ENCODE measurements around the gene IFT80. TPM values are rescaled to one million over a fixed set of nuclear protein-coding genes. Genes with fewer than 3 reads are reported as not detected.

Gene IFT80
- total and polyA plus RNA-seq, 2 experiments from 2014 or later: 14.1 to 33.0 TPM

- no peak for TF ChIP-seq REST (IDR thresholded peaks at IDR 0.05; ENCODE audit: unreplicated experiment)
- no peak for TF ChIP-seq ZNF114 (CRISPR knock-in tag; IDR thresholded peaks at IDR 0.05)
- TF ChIP-seq ETS1 (IDR thresholded peaks at IDR 0.05): no peak
- TF ChIP-seq POLR2AphosphoS5 (IDR thresholded peaks at IDR 0.05; ENCODE audit: low read depth): no peak
These were observed 14.2 kb downstream of the IFT80 start (continued) for GRCh38 chr3:160384639-160385318.

GRCh38 chr3:160381470-160381869 is 17.6 kb downstream of the IFT80 start:
- ATAC-seq (no peak), DNase-seq (ENCODE audit: low spot score) (no peak)
- Histone ChIP-seq H3K4me3 (no peak overlapping the region), H3K27ac (ENCODE audit: low read depth) (no peak overlapping the region), H3K27me3 (ENCODE audit: insufficient read depth) (no peaks in the 10 kb centered on the region), H3K36me3 (ENCODE audit: insufficient read depth) (no peaks in the 10 kb centered on the region), H2AFZ (no peak overlapping the region), H3K79me2 (replicated peaks; ENCODE audit: insufficient read depth) (peaks cover 27% of the 10 kb centered on the region), H3K9me2 (ENCODE audit: insufficient read depth) (no peaks in the 10 kb centered on the region), H3K4me1 (ENCODE audit: insufficient read depth) (peaks cover 26% of the 10 kb centered on the region; the same call in 1 of the 2 replicates), H3K4me2 (no peak overlapping the region), H4K20me1 (replicated peaks; ENCODE audit: insufficient read depth) (no peaks in the 10 kb centered on the region), H3F3A (replicated peaks; ENCODE audit: low read depth) (no peaks in the 10 kb centered on the region)
- Mint-ChIP-seq H3K9me3 (no peaks in the 10 kb centered on the region), H3K4me1 (peaks cover 21% of the 10 kb centered on the region), H3K36me3 (ENCODE audit: low read depth) (no peaks in the 10 kb centered on the region; the same call in 2 of the 3 replicates), H3K4me3 (no peak overlapping the region), H3K27ac (no peak overlapping the region), H3K27me3 (ENCODE audit: insufficient read depth, low read depth, poor library complexity) (no peaks in the 10 kb centered on the region)
- no peak for TF ChIP-seq JUNB (IDR thresholded peaks at IDR 0.05; ENCODE audit: unreplicated experiment)
- TF ChIP-seq NANOG (IDR thresholded peaks at IDR 0.05; ENCODE audit: borderline replicate concordance): no peak
- TF ChIP-seq EZH2 (IDR thresholded peaks at IDR 0.05; ENCODE audit: low read depth, unreplicated experiment): no peak
- no peak for TF ChIP-seq CREB1 (CRISPR knock-in tag; IDR thresholded peaks at IDR 0.05; ENCODE audit: low read depth)
- TF ChIP-seq EZH2phosphoT487 (IDR thresholded peaks at IDR 0.05; ENCODE audit: unreplicated experiment): no peak
- TF ChIP-seq CTCF (conservative IDR thresholded peaks at IDR 0.05; ENCODE audit: low read depth in 2 of 2): no peak
- TF ChIP-seq STAT1 (IDR thresholded peaks at IDR 0.05; ENCODE audit: unreplicated experiment): no peak
- no peak for TF ChIP-seq REST (IDR thresholded peaks at IDR 0.05; ENCODE audit: unreplicated experiment)

Data from GM23338 (cell line).